ENCODE measurements around the gene COL16A1.

COL16A1 gene

DNA sequence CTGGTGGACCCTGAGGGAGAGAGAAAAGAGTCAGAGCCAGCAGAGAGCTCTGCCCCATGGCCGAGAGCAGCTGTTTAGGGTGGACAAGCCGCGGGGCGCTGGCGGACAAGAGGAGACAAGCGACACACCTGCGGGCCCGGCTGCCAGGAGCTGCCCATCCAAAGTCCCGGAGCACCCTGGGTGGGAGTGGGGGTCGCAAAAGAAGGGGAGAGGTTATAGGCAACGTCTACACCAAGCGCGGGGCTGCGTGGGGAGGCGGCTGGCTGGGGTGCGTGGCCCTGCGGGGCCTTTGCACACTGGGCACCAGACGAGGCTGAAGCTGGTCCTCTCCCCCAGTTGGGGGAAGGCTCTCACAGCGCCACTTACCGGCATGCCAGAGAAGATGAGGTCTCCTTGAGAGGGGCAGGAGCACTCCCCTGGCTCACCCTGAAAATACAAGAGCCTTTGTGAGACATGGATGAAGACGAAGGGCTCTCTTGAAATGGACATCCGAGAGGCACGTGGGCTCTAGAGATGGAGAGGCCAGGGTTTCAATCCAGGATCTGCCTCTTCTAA, 24.1 kb downstream of the COL16A1 start:
- Mint-ChIP-seq H3K27me3 (peaks cover 13 to 65% of the 10 kb centered on the region in 2 donors), H3K4me3 (no peak overlapping the region), H3K9me3 (no peaks in the 10 kb centered on the region), H3K36me3 (ENCODE audit: insufficient read depth) (no peaks in the 10 kb centered on the region), H3K27ac (no peak overlapping the region), H3K4me1 (ENCODE audit: low read depth in 2 of 2) (no peaks in the 10 kb centered on the region)
- no peak for ATAC-seq (replicated peaks)
- DNase-seq: no peak

- no peak overlapping the region for H3K27ac Mint-ChIP-seq
- H3K9me3 Mint-ChIP-seq: no peaks in the 10 kb centered on the region
- ATAC-seq (replicated peaks) (no peak), DNase-seq (no peak)
- no peaks in the 10 kb centered on the region for H3K4me1 Mint-ChIP-seq (ENCODE audit: low read depth in 2 of 2)
- H3K36me3 Mint-ChIP-seq (ENCODE audit: insufficient read depth): no peaks in the 10 kb centered on the region
- peaks cover 13 to 65% of the 10 kb centered on the region in 2 donors for H3K27me3 Mint-ChIP-seq
- no peak overlapping the region for H3K4me3 Mint-ChIP-seq
These were observed 24.7 kb downstream of the COL16A1 start for GRCh38 chr1:31679091-31679490.

DNA sequence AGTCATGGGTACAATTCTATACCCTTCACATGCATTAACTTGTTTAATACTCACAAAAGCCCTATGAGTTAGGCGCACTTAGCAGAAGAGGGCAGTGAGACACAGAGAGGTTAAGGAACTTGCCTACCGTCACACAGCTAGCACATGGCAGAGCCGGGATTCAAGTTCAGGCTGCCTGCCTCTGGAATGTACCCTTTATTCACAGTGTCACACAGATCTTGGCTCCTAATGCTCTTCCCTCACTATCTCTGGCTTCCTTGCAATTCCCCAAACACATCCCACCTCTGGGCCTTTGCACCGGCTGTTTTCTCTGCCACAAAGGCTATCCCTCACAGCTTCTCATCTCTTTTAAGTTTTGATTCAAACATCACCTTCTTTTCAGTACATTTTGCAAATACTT, 25.1 kb downstream of the COL16A1 start:
- ATAC-seq (replicated peaks): no peak
- Mint-ChIP-seq H3K9me3 (no peaks in the 10 kb centered on the region), H3K27me3 (peaks cover 13 to 65% of the 10 kb centered on the region in 2 donors), H3K36me3 (ENCODE audit: insufficient read depth) (no peaks in the 10 kb centered on the region), H3K27ac (no peak overlapping the region), H3K4me1 (ENCODE audit: low read depth in 2 of 2) (no peaks in the 10 kb centered on the region), H3K4me3 (no peak overlapping the region)
- no peak for DNase-seq

GRCh38 chr1:31677949-31678348, 25.9 kb downstream of the COL16A1 start:
- H3K4me3 Mint-ChIP-seq: no peak overlapping the region
- H3K36me3 Mint-ChIP-seq (ENCODE audit: insufficient read depth): no peaks in the 10 kb centered on the region
- H3K4me1 Mint-ChIP-seq (ENCODE audit: low read depth in 2 of 2): no peaks in the 10 kb centered on the region
- no peaks in the 10 kb centered on the region for H3K9me3 Mint-ChIP-seq
- no peak overlapping the region for H3K27ac Mint-ChIP-seq
- ATAC-seq (replicated peaks) (no peak), DNase-seq (no peak)
- peaks cover 13 to 62% of the 10 kb centered on the region in 2 donors for H3K27me3 Mint-ChIP-seq

GRCh38 chr1:31677401-31677800, 26.4 kb downstream of the COL16A1 start:
- no peak for DNase-seq
- H3K4me1 Mint-ChIP-seq (ENCODE audit: low read depth in 2 of 2): no peaks in the 10 kb centered on the region
- H3K4me3 Mint-ChIP-seq: no peak overlapping the region
- no peaks in the 10 kb centered on the region for H3K9me3 Mint-ChIP-seq
- ATAC-seq (replicated peaks): no peak
- no peak overlapping the region for H3K27ac Mint-ChIP-seq
- H3K36me3 Mint-ChIP-seq (ENCODE audit: insufficient read depth): no peaks in the 10 kb centered on the region
- H3K27me3 Mint-ChIP-seq: peaks cover 13 to 57% of the 10 kb centered on the region in 2 donors

DNA sequence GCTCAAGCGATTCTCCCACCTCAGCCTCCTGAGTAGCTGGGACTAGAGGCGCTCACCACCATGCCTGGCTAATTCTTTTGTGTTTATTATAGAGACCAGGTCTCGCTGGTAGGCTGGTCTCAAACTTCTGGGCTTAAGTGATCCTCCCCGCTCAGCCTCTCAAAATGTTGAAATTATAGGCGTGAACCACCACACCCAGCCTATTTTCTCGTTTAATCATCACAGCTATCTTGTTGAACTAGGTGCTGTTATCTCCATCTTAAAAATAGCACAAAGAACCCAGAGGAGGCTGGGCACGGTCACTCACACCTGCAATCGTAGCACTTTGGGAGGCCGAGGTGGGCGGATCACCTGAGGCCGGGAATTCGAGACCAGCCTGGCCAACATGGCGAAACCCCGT, 28.1 kb downstream of the COL16A1 start:
- Mint-ChIP-seq H3K4me1 (ENCODE audit: low read depth in 2 of 2) (peaks cover 0 to 2% of the 10 kb centered on the region in 2 donors), H3K9me3 (no peaks in the 10 kb centered on the region), H3K36me3 (ENCODE audit: insufficient read depth) (peaks cover 3% of the 10 kb centered on the region), H3K27me3 (peaks cover 28 to 63% of the 10 kb centered on the region in 2 donors), H3K27ac (no peak overlapping the region), H3K4me3 (no peak overlapping the region)
- ATAC-seq (replicated peaks) (no peak), DNase-seq (no peak)

DNA sequence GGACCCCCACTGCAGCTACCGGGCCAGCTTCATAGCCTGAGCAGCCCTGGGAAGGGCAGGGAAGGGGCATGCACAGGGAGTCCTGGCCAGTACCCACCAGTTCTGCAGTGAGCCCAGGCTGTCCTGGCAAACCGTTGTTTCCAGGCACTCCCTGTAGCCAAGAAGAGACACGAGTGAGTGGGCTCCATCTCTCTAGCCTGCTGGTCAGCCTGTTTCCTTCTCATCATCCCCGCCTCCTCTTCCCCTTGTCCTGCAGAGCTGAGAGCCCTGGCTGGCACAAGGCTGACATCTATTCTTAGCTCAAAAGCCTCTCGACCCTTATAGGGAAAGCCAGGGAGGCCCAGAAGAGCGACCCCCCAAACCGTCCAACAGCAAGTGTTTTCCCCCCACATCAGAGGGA, 28.7 kb downstream of the COL16A1 start:
- no peak overlapping the region for H3K4me3 Mint-ChIP-seq
- H3K9me3 Mint-ChIP-seq: no peaks in the 10 kb centered on the region
- H3K36me3 Mint-ChIP-seq (ENCODE audit: insufficient read depth): peaks cover 3% of the 10 kb centered on the region
- peaks cover 32 to 63% of the 10 kb centered on the region in 2 donors for H3K27me3 Mint-ChIP-seq
- no peak for ATAC-seq (replicated peaks)
- H3K4me1 Mint-ChIP-seq (ENCODE audit: low read depth in 2 of 2): peaks cover 2 to 5% of the 10 kb centered on the region in 2 donors
- no peak for DNase-seq
- no peak overlapping the region for H3K27ac Mint-ChIP-seq

- ATAC-seq (replicated peaks): no peak
- Mint-ChIP-seq H3K9me3 (no peaks in the 10 kb centered on the region), H3K27ac (no peak overlapping the region), H3K27me3 (peaks cover 36 to 64% of the 10 kb centered on the region in 2 donors), H3K4me3 (no peak overlapping the region), H3K4me1 (ENCODE audit: low read depth in 2 of 2) (peaks cover 5 to 9% of the 10 kb centered on the region in 2 donors), H3K36me3 (ENCODE audit: insufficient read depth) (peaks cover 3% of the 10 kb centered on the region)
- DNase-seq: no peak
These were observed 29.2 kb downstream of the COL16A1 start for GRCh38 chr1:31674626-31675025.

- Mint-ChIP-seq H3K9me3 (no peaks in the 10 kb centered on the region), H3K4me1 (ENCODE audit: low read depth in 2 of 2) (peaks cover 5 to 12% of the 10 kb centered on the region in 2 donors), H3K27me3 (peaks cover 47 to 76% of the 10 kb centered on the region in 2 donors), H3K36me3 (ENCODE audit: insufficient read depth) (peaks cover 3% of the 10 kb centered on the region), H3K27ac (peak overlapping the region in 1 of 2 donors; percentile 9), H3K4me3 (no peak overlapping the region)
- ATAC-seq (replicated peaks) (no peak), DNase-seq (no peak)
These were observed 30.4 kb downstream of the COL16A1 start for GRCh38 chr1:31673433-31673832.

- H3K36me3 Mint-ChIP-seq (ENCODE audit: insufficient read depth): peaks cover 3% of the 10 kb centered on the region
- ATAC-seq (replicated peaks) (no peak), DNase-seq (no peak)
- no peaks in the 10 kb centered on the region for H3K9me3 Mint-ChIP-seq
- H3K27me3 Mint-ChIP-seq: peaks cover 47 to 80% of the 10 kb centered on the region in 2 donors
- no peak overlapping the region for H3K4me3 Mint-ChIP-seq
- peaks cover 5 to 12% of the 10 kb centered on the region in 2 donors for H3K4me1 Mint-ChIP-seq (ENCODE audit: low read depth in 2 of 2)
- H3K27ac Mint-ChIP-seq: no peak overlapping the region
These were observed 30.8 kb downstream of the COL16A1 start for GRCh38 chr1:31672986-31673385.

DNA sequence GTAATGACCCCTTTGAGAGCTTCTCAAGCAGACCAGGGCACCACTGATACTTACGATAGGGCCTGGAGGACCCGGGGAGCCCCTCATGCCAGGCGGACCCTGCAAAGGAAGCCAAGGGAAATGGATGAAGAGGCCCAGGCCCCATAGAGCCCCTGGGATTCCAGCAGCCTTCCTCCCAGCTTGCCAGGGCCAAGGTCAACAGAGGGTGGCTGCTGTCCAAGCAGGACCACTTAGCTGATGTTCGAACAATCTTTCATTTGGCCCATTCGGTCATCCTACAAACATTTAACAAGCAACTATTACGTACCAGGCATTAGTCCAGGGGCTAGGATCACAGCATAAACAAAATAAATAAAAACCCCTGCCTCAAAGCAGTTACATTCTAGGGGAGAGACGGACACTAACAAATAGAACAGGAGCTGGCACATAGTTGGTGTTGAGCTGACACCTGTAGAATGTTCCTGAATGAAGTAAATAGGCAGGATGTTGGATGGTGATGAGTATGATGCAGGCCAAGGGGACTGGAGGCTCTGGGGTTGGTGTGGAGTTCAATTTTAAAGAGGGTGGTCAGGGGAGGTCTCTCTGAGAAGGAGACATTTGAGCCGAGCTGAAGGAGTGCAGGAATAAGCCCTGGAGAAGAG, 32.1 kb downstream of the COL16A1 start:
- H3K9me3 Mint-ChIP-seq: no peaks in the 10 kb centered on the region

GRCh38 chr1:31671147-31671546, 32.7 kb downstream of the COL16A1 start:
- no peak for DNase-seq
- ATAC-seq (replicated peaks): no peak
- H3K27me3 Mint-ChIP-seq: peaks cover 47 to 72% of the 10 kb centered on the region in 2 donors
- no peak overlapping the region for H3K27ac Mint-ChIP-seq
- no peaks in the 10 kb centered on the region for H3K9me3 Mint-ChIP-seq
- peaks cover 3% of the 10 kb centered on the region for H3K36me3 Mint-ChIP-seq (ENCODE audit: insufficient read depth)
- peaks cover 5 to 12% of the 10 kb centered on the region in 2 donors for H3K4me1 Mint-ChIP-seq (ENCODE audit: low read depth in 2 of 2)
- no peak overlapping the region for H3K4me3 Mint-ChIP-seq

More for the DNA sequence above, 32.1 kb downstream of the COL16A1 start:
- ATAC-seq (replicated peaks) (no peak), DNase-seq (no peak)
- H3K27me3 Mint-ChIP-seq: peaks cover 47 to 72% of the 10 kb centered on the region in 2 donors
- H3K36me3 Mint-ChIP-seq (ENCODE audit: insufficient read depth): peaks cover 3% of the 10 kb centered on the region
- peaks cover 5 to 12% of the 10 kb centered on the region in 2 donors for H3K4me1 Mint-ChIP-seq (ENCODE audit: low read depth in 2 of 2)
- H3K27ac Mint-ChIP-seq: no peak overlapping the region
- H3K4me3 Mint-ChIP-seq: no peak overlapping the region

DNA sequence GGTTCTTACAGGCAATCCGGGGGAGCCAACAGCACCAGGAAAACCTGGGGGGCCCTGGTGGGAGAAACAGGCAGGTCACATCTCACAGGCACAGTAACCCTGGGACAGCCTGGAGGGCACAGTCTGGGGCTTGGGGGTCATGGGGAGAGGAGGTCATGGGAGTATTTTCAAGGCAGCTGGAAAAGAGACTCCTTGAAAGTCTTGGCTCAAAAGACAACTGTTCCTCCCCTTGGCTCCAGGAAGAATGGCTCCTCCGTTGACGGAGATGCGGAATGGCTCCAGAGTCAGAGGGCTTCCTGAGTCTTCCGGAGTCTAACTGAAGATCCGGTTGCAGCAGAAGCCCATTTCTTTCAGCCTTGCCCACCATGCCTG, 33.2 kb downstream of the COL16A1 start:
- Mint-ChIP-seq H3K4me3 (peak overlapping the region; percentile 58 to 64), H3K27ac (peak overlapping the region; percentile 2 to 29), H3K9me3 (no peaks in the 10 kb centered on the region), H3K27me3 (peaks cover 45 to 68% of the 10 kb centered on the region in 2 donors), H3K4me1 (ENCODE audit: low read depth in 2 of 2) (peaks cover 5 to 12% of the 10 kb centered on the region in 2 donors), H3K36me3 (ENCODE audit: insufficient read depth) (peaks cover 3% of the 10 kb centered on the region)
- DNase-seq (no peak), ATAC-seq (replicated peaks) (no peak)

Measured in effector memory CD8-positive, alpha-beta T cell (primary cell).